DLD1 (cell line): Measurements from ENCODE around the gene MTSS2.

ENCODE experiments used
- in situ Hi-C: cut with HindIII; loops from 2 replicates; pipeline ENCODE4 v1.10.0; 2017; ENCODE audit warnings: low sequenced_read_pairs

MTSS2 gene

DNA sequence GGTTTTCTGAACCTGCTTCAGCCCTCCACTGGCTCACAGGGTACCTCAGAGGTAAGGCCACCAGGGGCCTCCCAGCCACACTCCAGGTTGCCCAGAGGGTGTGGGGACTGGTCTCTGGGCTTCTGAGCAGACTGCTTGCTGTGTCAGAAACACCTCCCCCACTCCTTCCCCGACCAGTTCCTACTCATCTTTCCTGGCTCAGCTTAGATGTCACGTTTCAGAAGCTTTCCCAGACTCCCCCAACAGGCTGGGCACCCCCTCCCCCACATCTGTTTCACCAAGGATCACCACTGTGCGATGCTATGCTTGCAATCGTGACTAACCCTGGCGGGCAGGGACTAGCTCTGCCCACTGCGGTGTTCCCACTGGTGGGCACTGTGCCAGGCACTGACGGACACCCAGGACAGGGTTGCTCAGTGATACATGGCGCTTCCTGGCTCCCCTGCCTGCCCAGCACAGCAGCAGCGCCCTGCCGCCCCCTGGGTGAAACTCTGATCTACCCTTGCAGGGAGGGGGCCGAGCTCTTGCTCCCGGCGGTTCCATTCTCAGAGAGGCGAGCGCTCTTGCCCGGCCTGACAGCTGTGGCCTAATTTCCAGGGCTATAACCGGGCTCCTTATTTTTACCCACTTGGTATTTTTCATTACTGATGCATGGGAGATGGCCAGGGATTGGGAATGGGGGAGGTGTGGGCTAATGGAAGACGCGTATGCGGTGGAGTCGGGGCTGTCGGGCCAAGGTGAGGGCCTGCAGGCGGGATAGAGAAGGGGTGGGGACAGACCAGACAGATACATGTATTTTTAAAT, 29.4 kb upstream of the MTSS2 start:
- in situ Hi-C loops = no loop called here

DNA sequence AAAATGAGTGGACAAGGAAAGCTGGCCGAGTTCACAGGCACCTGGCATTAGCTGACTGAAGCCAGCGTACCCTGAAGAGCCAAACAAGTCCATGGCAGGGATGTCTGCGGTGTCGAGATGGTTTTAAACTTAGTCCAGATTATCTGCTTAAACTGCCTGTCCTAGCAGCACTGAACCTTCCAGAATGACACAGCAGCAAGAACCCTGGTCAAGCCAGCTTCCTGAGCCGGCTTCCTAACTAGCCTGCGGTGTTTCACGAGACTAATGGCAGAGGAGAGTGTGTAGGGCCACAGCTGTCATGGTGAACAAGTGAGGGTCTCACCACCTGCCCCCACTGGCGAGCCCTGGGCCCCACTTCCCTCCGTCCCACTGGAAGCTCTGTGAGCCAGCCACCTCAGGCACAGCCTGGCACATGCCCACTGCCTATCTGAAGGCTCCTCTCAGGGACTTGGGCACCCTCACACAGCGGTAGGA, 28.8 kb upstream of the MTSS2 start:
- in situ Hi-C loops = no loop called here

DNA sequence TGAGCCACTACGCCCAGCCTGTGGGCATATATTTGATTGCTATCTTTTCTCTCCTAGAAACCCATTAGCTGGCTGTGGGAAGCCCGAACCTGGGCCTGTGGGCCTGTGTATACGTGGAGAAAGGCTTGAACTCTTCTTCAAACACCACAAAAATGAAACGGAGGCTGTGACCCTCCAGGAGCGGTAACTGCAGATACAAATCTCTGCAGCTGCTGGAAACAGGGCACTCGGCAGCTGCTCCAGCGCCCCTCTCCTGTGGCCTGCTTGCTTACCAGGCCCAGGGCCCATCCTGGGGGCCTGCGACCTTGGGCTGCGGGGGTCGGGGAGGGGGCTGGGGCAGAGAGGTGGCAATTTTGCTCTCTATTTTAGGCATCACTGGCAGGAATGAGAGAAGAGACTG, 28.0 kb upstream of the MTSS2 start:
- in situ Hi-C loops = no loop called here

DNA sequence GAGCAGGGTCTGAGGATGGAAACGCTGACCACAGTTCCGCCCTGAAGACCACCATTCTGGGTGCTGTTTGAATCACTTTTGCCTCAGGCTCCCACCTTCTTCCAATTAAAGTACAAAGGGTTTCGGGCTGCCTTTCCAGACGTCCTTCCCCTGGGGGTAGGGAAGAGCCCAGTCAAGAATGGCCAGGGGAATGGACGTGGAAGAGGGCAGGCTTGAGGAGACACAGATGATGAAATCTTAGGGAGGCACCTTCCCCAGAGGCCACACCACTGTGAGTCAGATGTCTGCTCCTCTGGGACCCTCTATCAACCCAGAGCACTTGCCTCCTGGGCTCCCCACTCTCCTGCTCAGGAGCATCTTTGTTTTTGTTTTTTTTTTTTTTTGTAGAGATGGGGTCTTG, 27.5 kb upstream of the MTSS2 start:
- in situ Hi-C loops = no loop called here

DNA sequence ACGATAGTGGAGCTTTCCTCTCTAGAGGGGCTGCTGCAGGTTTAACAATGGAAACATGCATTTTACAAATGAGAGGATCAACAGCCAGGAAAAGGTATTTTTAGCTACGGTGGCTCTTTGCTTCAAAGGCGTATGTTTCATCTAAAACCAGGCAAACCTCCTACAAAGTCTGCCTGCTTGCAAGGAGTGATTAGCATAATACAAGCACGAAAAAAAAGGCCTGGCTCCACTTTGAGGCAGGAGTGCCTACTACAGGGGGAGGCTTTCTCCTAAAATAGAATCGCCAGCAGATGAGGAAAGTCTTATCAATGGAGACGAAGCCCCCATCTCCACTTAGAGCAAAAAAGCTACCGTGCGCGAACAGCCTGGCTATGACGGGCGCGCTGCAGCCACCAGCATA, 27.1 kb upstream of the MTSS2 start:
- in situ Hi-C loops = no loop called here

DNA sequence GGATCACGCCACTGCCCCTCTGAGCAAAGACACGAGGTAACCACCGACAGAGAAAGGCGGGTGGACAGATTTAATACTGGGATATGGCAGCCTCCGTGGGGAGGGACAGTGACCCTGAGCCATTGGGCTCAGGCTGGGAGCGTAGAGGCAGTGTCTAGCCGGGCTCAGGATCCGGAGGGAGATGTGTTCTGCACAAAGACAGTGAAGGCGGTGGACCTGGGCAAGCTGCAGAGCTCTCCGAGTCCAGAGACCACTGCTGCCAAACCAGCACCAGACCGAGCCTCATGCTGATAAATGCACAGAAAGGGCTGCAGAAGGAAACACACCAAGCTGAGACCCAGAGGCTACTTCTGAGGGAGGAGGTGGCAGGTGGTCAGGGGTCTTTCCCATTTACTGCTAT, 26.5 kb upstream of the MTSS2 start:
- in situ Hi-C loops = no loop called here

DNA sequence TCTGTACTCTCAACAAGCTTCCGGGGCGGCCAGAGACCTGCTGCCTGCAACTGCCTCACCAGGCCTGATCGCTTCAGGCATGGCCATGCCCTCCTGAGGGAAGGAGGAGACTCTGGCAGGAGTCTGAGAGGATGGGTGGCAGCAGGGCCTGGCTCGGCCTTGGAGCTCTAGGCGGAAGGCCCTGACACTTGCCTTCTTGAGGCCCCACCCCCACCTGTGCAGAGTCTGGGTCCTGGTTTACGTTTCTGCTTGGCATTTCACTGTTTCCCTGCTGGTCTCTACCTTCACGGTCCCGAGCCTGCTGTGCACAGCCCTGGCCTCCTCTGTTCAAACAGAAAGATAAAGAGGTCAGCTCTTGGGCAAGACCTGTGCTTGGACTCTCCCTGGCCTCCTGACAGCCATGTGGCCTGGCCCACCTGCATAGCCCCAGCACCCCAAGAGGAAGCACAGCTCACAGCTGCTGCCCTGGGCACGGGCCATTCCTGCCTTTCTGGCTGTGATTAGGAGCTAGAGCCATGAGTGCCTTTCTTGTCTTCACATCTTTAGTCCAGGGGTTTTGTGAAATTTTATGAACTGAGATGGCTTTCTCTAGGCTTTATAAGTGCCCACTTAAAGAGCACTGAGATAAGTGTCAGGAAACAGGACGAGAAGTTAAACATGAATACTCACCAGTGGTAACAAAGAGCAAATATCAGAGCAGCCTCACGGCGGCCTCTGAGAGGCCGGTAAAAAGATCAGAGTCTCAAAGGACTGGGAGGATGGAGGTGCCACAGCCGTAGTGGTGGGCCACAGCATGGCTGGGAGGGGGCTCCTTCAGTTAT, 25.6 kb upstream of the MTSS2 start:
- in situ Hi-C loops = no loop called here

DNA sequence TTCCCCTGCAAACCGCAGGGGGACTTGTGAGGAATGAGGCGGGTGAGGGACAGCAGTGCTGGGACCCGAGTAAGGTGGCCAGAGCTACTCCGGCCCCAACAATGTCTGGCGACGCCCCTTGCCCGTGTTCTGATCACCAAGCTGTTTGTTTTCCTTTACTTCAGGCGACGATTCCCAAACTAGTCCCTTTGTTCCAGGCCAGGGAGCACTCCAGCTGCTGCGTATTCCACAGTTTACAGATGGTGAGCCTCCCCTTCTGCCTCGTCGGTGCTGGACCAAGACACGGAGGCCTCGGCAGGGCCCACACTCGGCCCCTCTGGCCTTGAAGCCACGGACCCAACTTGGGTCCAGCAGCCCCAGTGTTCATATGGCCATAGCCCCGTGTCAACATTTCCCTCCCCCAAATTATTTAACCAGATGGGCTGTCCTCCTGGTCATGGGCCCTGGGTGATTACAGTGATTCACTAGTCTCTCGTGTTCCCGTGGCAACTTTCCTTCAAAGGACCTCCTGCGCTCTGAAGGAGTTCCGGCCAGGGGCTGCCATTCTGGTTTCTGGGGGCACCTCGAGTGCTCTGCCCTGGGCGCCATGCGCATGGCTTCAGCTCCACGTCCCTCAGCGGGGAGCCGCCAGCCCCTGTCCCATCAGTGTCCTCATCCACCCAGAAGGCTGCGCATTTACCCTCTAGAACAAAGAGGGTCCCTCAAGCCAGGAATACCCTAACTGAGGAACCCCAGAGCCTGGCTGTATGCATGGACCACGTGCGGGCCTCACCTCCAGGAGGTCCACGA, 24.8 kb upstream of the MTSS2 start:
- in situ Hi-C loops = no loop called here

DNA sequence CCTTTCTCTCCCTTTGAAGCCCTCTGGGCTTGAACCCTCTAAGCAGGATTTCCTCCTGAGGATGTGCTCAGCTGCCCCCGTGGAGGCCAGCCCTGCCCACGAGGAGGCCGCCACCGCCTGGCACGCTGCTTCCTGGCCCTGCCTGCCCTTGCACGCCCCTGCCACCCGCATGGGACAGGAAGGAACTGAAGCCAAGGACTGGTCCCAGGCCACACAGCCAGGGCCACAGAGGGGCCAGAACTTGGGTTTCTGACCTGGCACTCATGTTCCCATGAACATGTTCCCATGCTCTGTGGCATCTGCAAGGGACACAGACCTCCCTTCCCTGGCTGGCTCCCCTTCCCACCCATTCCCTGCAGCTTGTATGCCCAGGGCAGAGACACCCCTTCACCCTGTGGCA, 24.1 kb upstream of the MTSS2 start:
- in situ Hi-C loops = no loop called here

DNA sequence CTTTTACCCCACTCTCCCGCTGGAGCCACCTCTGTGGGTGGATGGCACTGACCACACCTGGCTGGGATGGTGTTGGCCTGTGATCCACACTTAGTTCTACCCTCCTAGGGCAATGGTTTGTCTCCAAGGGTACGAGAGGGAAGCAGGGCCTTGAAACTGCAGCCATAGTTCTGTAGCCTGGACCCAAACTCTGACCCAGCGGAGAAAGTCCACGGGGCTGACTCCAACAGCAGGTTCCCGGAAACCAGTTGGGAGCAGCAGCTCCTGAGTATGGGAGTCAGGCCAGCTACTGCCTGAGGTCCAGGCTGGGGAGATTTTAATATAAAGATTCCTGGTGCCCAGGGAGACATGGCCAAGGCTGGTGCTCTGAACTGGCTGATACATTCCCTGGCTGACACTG, 23.6 kb upstream of the MTSS2 start:
- in situ Hi-C loops = no loop called here

DNA sequence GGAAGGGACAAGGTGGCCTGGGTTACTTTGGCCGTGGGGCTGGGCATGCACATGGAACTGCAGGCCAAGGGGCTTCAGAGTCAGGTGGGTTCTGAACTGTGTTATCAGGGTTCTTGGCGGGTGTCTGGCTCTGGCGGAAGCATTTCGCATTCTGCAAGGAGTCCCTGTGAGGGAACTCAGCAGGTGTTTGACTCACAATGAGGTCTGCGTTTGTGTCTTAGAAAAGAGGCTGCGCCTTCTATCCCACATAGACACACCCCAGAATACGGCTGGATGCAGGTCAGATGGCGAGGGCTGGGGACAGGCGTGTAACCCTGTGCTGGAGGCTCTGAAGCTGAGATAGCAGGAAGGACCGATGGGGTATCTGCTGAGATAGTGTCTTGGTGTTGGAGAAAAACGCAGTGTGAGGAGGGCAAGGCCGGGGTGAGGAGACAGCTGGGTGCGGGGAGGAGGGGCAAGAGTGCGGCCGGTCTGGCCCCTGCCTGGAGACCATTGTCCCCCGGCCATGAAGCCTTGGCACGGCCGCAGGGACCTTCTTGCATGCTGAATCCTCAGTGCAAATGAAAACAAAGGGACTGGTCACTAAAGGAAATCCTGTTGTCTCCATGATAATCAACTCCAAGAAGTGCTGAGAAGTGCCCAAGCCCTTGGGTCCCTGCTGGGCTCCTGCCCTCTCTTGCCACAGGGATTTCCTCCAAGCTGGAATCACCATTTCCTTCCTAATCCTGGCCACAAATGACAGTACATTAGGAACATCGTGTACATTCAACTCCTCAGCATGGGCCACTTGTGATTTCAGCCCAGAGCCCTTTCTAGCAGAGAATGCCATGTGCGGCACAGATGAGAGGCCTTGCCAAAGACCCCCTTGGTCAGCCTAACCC, 22.8 kb upstream of the MTSS2 start:
- in situ Hi-C loops = no loop called here

DNA sequence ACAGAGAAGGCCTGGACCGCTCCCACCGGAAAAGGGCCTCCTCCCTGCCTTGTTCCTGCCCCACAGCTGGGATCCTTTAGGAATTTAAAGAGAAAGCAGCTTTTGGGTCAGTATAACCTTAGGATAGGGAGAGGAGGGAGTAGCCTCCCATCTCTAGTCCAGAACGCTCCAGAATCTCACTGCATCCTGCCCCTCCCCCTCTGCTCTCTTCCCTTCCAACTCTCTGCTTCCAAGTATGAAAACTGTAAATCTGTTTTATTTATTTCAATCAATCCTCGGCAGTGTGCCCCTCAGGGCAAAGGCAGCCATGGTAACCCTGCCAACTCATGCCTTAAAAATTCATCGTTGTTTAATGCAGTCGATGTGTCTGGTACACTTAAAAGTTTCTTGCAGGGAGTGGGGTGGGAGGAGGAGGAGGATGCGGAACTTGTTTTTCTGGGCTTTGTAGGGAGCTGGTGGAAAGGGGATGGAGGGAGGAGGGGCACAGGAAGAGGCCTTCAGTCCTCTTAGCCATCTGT, 21.2 kb upstream of the MTSS2 start:
- in situ Hi-C loops = no loop called here

DNA sequence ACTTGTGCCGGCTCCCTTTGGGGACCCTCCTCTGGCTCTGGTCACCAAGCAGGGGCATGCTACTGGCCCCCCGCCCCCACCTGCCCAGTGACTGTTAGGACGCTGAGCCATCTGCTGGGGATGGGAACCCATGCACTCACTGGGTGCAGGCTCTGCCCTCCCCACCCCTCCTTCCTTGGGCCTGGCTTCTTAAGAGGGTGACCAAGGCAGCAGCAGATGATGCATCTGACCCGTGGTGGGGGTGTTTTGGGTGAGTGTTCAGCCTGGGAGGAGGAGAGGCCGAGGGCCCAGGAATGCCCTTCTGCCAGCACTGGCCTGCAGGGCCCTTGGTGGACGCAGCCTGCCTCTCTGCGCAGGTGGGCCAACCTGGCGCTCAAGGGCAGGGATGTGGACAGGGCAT, 19.2 kb upstream of the MTSS2 start:
- in situ Hi-C loops = no loop called here

DNA sequence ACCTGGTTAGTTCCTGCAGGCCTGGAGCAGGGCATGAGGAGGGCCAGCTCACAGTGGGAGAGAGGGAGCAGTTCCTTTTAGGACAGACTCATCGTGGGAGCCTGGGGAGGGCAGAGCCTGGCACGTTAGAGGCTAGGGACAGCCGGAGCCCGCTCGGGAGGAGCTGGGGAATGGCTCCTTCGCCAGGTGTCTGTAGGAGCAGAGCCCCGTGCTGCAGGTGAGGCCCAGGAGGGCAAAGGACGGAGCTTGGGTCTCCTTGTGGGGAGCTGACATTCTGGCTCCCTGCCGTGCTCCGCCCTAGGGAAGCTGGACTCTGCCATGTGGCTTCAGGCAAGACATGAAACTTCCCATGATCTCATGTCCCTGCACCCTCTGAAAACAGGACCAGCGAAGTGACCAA, 18.7 kb upstream of the MTSS2 start:
- in situ Hi-C loops = no loop called here

DNA sequence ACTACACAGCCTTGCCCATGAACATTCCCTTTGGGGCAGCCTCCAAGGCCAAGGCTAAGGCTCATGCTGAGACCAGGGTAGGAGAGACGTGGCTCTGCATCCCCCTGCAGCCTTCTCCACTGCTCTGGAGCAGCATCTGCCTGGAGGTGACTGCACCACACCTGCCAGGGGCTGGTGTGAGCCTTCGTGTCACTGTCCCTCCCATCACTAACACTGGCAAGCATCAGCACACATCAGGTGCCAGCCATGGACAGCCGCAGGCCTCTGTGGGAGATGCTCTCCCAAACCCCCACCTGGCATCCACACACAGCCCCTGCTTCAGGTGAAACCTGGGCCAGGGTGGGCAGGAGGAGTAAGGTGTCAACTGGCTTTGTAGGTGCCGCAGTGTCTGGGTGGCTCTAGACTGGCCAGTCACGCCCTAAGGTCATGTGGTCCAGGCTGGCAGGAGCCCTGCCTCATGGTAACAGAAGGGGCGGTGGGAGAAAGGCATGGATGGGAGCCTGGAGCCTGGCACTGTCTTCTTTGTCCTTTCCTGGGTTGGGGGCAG, 18.1 kb upstream of the MTSS2 start:
- in situ Hi-C loops = no loop called here

DNA sequence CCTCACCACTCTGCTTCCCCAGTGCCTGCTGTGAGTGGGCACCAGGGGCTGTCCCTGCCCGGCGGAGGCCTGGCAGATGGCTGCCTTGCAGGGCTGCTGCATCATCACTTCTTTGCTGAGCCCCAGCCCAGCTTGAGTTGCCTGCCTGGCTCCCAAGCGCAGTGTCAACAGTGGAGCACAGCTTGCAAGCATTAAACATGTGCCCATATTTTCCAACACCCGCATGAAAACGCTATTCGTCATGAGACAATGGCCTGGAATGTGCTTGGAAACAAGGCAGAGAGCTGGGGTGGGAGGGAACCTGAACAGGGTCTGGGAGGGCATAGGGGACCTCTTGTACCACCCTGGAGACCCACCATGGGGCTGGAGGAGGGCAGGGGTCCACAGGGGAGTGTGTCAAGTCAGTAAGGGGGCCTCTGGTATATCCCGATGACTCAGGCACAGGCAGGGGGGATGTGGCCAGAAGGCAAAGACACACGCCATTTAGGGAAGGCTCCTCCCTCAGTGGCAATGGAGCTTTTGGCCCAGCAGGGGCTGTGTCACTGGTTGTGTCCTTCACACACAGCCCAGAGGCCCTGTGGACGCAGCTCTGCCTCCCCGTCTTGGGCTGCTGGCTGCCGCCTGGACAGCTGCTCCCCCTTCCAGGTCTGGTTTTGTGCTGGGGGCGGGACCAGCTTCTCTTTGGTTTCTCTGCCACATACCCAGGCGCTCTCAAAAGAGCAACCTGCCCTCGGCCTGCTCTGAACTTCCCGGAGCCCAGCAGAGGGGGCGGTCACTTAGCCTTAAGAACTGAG, 17.4 kb upstream of the MTSS2 start:
- in situ Hi-C loops = no loop called here

DNA sequence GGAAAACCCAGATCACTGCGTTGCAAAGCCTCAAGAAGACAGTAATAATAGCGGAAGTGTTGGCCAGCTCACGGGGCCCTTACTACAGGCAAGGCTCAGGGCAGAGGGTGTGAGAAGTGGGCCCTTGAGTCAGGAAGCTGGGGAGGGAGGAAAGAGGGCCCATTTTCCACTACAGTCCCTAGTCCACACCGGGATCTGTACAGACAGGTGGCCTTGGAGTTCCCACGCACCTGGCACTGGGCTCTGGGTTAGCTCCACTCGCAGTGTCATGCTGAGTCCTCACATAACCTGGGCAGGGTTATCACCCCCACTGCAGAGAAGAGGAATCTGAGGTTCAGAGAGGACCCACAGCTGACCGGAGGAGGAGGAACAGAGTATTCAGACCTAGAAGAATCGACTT, 16.8 kb upstream of the MTSS2 start:
- in situ Hi-C loops = no loop called here

DNA sequence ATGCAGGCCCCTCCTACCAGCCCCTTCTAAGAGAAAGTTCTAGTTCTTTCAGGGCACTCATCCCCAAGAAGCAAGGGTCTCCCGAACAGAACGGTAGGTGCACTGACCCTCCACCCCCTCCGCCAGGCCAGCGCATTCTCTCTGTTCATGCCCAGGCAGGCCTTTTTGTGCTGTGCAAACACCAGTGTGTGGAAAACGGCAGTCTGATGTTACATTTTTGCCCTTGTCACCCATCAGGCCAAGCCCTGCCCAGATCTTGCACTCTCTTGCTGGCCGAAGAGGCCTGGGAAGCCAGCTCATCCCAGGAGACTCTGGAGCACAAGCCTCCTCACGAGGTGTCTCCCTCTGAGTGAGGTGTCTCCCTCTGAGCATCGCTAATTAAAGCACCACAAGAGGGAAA, 16.1 kb upstream of the MTSS2 start:
- in situ Hi-C loops = no loop called here

DNA sequence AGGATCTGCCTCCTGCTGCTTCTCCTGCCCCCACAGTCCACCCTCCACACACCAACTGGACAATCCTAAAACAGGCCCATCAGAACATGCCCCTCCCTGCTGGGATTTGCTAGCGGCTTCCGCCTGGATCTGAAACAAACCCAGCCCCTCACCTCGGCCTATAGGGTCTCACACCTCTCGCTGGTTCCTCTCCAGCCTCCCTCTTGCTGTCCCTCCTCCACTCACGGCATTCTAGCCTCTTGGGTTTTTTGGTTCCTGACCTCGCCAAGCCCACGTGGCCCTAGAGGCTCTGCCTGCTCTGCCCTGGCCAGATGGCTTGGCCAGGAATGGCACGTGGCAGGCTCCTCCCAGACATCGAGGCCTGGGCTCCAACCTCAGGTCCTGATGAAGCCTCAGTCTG, 15.7 kb upstream of the MTSS2 start:
- in situ Hi-C loops = no loop called here
